GM12892 (cell line): ENCODE measurements around the gene GPHA2.
A peak's percentile ranks its signal among the peaks of the same experiment; 100 is the strongest.

Experiments
- DNase-seq: peaks from one replicate; pipeline ENCODE4 v3.0.0; 2011; ENCODE audit not compliant: insufficient read length
- FAIRE-seq: peaks from 2 replicates; lab custom pipeline; 2011; peaks lifted over from hg19 to GRCh38; lab: Jason Lieb, UNC
- POLR2A ChIP-seq: IDR thresholded peaks from 2 replicates; pipeline ENCODE4 v1.6.1; 2011; ENCODE audit warnings: low read depth, low read length, control low read depth
- POLR2AphosphoS5 ChIP-seq: IDR thresholded peaks from 2 replicates; pipeline ENCODE4 v1.6.1; 2011; ENCODE audit warnings: low read depth, low read length, control low read depth
- TAF1 ChIP-seq: IDR thresholded peaks from 2 replicates; pipeline ENCODE4 v1.6.1; 2011; ENCODE audit warnings: low read depth, mild to moderate bottlenecking, control low read depth, low read length, borderline replicate concordance

GPHA2 gene

DNA sequence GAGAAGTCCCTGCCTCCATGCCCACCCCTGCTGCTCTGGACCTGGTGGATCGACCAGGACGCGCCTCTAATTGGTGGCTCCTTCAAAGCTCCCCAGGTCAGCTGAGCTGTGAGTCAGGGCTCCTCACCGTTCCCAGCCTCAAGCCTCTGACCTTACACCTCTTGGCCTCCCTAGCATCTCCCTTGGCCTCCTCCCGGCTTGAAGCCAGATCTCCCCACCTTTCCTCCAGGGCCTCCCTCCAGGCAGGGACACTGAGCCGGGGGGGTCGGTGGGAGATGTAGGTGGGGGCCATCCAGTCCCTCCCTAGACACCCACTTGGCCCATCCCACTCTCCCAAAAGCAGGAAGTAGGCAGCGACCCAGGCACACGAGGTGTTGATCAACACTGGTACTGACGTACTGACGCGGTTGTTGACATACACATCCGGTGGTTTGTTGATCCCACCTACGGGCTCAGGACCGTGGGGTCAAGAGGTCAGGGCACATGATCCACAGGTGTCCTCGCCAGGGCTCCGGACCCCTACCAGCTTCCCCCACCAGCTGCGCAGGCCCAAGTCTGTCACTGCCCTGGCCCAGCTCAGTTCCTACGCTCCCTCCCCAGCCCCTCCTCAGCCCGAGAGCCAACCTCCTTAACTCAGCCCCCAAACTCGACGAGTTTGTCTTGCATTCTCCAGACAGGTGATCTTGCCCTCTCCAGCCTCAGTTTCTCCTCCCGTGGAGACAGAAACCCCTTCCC is 19.5 kb downstream of the GPHA2 start:
- TF ChIP-seq TAF1, result no peak
- TF ChIP-seq POLR2AphosphoS5, result no peak
- TF ChIP-seq POLR2A, result no peak
- DNase-seq (peak; percentile 53), FAIRE-seq (peak; percentile 86)

DNA sequence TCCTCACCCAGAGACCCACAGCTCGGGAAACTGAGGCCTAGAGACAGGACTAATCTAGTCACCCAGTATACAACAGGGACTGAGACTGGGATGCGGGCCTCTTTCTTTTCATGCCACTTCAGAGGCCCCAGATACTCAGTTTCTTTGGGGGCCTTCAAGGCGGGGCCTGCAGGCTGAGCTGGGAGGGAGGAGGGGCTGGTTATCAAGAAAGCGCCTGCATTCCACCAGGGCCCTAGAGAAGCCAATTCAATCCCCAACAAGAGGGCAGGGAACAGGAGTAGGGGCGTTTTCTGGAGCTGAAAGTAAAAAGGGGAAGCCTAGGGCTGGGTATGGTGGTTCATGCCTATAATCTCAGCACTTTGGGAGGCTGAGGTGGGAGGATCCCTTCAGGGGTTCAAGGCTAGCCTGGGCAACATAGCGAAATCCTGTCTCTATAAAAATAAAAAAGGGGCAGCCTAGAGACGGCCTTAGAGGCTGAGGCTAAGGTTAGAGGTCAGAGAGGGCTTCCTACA is 20.3 kb downstream of the GPHA2 start:
- no peak for DNase-seq
- no peak for FAIRE-seq
- no peak for TF ChIP-seq POLR2AphosphoS5
- TF ChIP-seq POLR2A, result no peak
- TF ChIP-seq TAF1, result no peak

DNA sequence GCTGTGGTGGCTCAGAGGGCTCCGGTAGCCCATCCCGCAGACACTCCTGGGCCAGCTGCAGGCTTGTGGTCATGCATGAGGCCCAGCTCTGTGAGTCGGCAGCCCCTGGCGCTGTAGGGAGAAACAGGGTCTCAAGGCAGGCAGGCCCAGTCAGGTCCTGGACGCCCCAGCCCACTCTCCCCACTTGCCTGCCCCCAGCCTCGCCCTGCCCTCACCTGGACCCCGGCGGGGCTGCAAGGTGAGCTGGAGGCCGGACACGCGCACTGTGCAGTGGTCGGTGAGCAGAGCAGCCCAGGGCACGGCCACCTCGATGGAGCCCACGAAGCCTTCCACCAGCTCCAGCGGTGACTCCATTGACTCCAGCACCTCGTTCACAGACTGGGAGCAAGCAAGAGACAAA is 21.6 kb downstream of the GPHA2 start:
- FAIRE-seq, result no peak
- no peak for TF ChIP-seq POLR2AphosphoS5
- no peak for DNase-seq

DNA sequence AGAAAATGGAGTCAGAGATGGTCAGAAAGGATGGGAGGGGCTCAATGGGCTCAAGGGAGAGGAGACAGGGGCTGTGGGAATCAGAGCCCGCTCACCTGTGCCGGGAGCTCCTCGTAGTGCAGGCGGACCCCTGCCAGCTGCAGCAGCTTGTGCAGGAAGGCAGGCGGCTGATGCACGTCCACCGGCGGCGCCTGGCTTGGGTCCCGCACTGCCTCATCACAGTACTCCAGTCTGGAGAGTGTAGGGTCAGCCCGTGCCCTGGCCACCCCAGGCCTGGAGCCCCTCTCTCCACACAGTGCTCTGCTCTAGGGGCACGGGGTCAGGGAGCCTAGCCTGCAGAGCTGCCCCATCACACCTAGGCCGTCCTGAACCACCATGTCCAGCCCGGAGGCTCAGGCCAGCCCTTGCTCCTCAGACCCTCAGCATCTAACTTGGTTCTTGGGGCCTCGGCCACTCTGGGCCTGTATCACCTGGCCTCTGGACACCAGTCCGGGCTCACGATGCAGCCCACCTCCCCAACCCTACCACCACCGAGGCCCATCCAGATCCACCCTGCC is 22.4 kb downstream of the GPHA2 start:
- FAIRE-seq, result no peak
- TF ChIP-seq POLR2A, result no peak
- TF ChIP-seq POLR2AphosphoS5, result no peak
- TF ChIP-seq TAF1, result no peak
- no peak for DNase-seq

DNA sequence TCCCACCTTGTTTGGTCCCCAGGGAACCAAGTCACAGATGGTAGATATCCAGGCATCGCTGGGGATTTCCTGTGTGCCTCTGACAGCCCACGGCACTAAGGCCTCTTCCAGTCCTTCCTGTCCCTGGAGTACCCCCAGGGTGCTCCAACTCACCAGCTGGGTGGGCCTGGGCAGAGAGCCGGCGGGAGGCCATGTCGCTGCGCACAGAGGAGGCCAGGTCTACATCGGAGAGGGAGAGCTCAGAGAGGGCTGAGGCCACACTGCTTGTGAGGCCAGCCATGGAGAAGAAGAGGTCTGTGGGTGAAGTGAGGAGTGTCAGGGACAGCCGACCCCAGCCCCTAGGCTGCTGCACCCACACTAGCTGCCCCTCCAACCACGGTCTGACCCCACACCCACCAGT is 24.0 kb downstream of the GPHA2 start:
- DNase-seq (no peak), FAIRE-seq (no peak)
- TF ChIP-seq TAF1, result no peak
- no peak for TF ChIP-seq POLR2AphosphoS5
- no peak for TF ChIP-seq POLR2A

DNA sequence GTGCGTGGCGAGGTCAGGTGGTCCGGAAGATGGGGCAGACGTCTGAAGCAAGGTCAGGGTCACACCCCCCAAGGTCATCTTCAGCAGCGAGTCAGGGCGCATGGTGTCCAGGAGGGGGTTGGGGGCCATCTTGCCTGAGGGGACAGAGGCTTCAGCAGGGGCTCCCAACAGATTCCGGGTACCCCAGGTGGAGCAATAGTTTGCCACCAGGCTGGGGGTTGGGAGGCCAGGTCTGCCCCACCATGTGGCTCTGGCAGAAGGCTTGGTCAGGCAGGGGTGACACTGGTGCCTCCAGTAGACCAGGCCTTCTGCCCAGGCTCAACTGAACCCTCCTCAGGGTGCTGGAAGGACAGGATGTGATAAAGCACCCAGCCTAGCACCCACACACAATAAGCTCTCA is 24.6 kb downstream of the GPHA2 start:
- FAIRE-seq (no peak), DNase-seq (no peak)
- TF ChIP-seq TAF1, result no peak
- no peak for TF ChIP-seq POLR2AphosphoS5
- TF ChIP-seq POLR2A, result no peak

DNA sequence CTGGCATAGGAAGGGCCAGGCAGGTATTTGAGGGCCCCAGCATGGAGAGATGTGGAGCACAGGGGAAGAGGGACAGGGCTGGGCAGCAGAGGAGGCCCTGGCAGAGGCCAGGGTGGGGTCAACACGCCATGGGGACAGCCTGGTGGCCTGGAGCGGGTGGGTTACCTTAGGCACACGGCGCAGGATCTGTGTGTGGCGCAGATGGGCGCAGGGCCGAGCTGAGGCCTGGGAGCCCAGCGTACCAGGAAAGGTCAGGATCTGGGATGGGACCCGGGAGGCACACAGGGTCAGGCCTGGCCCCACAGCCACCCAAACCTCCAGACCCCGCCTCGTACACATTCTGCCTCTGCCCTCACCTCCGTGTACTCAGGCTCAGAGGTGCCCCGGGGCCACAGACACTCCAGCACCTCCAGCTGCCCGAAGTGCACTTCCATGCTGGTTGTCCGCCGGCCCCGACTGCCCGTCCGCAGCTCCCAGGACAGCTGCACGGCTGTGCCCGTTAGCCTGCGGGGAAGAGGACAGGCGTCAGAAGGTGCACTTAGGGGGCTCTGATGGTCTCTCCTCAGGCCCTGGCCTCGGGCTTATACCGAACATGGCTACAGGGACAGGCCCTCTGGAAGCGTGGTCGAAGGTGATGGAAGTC is 25.1 kb downstream of the GPHA2 start:
- FAIRE-seq (no peak), DNase-seq (no peak)
- TF ChIP-seq TAF1, result no peak
- TF ChIP-seq POLR2AphosphoS5, result no peak
- no peak for TF ChIP-seq POLR2A

DNA sequence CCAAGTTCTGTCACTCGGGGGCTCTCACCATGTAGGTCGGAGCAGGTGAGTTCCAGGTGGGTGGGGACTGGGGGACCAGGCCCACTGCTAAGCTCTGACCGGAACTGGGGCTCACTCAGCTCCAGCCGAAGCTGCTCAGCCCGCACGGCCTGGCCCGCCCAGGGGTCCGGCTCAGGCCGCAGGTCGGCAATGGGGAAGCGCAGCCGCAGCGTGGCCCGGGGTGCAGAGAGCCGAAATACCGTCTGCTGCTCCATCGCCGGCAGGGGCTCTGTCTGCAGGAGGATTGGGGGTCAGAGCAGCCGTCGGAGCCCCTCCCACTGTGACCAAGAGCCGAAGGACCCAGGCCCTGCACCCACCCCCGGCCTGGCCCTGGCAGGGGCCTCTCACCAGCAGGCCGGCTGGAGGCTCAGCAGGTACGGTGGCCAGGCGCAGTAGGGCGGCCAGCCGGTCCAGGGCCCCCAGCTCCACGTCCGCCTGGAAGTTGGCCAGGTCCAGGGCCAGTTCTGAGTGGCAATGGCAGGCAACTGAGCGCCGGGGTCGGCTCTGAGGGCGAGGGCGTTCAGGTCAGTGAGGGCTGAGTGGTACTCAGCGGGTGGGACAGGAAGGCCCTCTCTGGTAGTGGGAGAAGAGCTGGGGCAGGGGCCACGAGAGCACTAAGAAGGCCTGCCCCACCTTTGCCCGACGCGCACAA is 25.9 kb downstream of the GPHA2 start:
- TF ChIP-seq POLR2A, result no peak
- no peak for TF ChIP-seq TAF1
- no peak for TF ChIP-seq POLR2AphosphoS5
- FAIRE-seq, result no peak
- DNase-seq, result no peak

DNA sequence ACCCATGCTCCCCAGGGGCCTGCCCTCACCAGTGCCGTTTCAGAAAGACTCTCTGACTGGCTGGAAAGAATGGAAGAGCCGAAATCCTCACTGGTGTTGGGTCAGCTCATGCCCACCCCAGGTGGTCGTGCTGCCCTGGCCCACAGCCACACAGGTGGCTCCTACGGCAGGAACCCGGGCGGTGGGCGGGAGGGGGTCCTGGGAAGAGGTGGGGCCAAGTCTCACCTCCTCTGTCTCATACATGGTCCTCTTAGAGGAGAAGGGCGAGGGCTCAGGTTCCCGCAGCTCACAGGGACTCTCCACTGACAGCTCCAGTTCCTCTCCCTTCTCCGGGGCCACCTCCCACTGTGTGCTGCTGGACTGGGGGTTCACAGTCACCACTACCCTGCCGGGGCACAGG is 26.9 kb downstream of the GPHA2 start:
- no peak for DNase-seq
- FAIRE-seq, result no peak
- TF ChIP-seq POLR2A, result no peak
- TF ChIP-seq POLR2AphosphoS5, result no peak
- no peak for TF ChIP-seq TAF1

DNA sequence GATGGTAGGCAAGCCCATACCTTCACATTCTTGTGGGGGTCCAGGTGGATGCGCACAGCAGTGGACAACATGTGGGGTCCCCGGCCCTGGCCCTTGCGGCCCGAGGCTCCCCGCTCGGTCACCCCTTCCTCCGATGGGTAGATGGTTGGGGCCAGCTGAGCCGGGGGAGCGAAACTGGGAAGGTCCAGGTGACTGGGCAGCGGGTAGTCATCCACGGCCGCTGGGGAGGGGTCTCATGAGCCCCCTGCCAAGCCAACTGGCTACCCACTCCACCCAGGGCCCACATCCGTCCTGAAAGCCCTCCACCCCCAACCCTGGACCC is 29.4 kb downstream of the GPHA2 start:
- no peak for FAIRE-seq
- TF ChIP-seq TAF1 (no peak), POLR2AphosphoS5 (no peak), POLR2A (no peak)

DNA sequence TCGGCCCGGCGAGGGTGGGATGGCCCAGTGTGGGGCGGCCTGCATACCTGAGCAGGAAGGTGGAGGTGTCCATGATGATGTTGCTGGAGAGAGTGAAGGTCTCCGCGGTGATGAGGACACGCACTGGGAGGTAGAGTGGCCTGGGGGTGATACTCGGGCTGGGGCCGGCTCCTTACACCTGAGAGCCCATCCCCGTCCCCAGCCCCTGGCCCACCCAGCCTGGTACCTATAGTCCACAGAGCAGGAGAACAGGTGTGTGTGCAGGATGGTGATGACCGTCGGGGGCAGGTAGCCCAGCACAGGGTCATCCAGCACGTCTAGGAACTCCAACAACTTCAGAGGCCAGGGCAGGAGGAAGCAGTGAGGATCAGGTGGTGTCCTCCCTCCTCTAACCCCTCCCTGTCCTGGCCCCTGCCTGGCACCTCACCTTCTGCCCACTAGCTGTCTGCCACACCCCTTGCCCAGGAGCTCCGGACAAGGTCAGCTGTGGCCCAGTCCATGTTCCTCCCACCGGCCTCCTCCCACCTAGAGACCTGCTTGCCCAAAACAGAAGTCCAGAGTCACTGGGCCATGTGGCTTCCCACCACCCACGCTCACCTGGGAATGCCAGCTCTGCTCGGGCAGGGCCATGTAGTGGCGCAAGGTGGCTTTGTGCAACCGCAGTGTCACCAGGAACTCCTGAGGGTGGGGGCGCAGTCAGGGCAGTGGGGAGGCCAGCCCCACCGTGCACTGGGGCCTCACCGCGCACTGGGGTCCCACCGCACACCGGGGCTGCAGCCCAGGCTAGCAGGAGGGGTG is 30.0 kb downstream of the GPHA2 start:
- TF ChIP-seq POLR2AphosphoS5 (no peak), POLR2A (no peak), TAF1 (no peak)
- FAIRE-seq (peak; percentile 17), DNase-seq (no peak)

More for the DNA sequence above, 29.4 kb downstream of the GPHA2 start:
- no peak for DNase-seq
